ENCODE measurements around the gene SLC19A2. TPM values are rescaled to one million over a fixed set of nuclear protein-coding genes. Genes with fewer than 3 reads are reported as not detected.
"Not testable (repeated sequence)": the region's sequence is repeated elsewhere in the genome, so short reads cannot be mapped to it uniquely, and the experiment has no call there.

SLC19A2 gene
- total RNA-seq, 1 donor from 2014 or later: 12.2 TPM

- Mint-ChIP-seq H3K9me3 (no peaks in the 10 kb centered on the region), H3K36me3 (ENCODE audit: low read depth) (no peaks in the 10 kb centered on the region)
Observed at GRCh38 chr1:169507413-169507812, 21.7 kb upstream of the SLC19A2 start.

DNA sequence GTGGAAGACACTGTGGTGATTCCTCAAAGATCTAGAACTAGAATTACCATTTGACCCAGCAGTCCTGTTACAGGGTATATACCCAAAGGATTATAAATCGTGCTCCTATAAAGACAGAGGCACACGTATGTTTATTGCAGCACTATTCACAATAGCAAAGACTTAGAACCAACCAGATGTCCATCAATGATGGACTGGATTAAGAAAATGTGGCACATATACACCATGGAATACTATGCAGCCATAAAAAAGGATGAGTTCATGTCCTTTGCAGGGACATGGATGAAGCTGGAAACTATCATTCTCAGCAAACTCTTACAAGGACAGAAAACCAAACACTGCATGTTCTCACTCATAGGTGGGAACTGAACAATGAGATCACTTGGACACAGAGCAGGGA lies 17.9 kb upstream of the SLC19A2 start:
- not testable (repeated sequence) for H3K27me3 Mint-ChIP-seq (ENCODE audit: low read depth); H3K4me1 Mint-ChIP-seq; H3K9me3 Mint-ChIP-seq; H3K4me3 Mint-ChIP-seq; DNase-seq (ENCODE audit: low read depth, low spot score); H3K27ac Mint-ChIP-seq (ENCODE audit: unreplicated experiment); H3K36me3 Mint-ChIP-seq (ENCODE audit: low read depth)

More at GRCh38 chr1:169507413-169507812, 21.7 kb upstream of the SLC19A2 start:
- DNase-seq (ENCODE audit: low read depth, low spot score): no peak
- H3K4me3 Mint-ChIP-seq: no peak overlapping the region
- no peaks in the 10 kb centered on the region for H3K27me3 Mint-ChIP-seq (ENCODE audit: low read depth)
- H3K4me1 Mint-ChIP-seq: peaks cover 5% of the 10 kb centered on the region
- H3K27ac Mint-ChIP-seq (ENCODE audit: unreplicated experiment): no peak overlapping the region
- TF ChIP-seq CTCF (conservative IDR thresholded peaks at IDR 0.05): no peak

GRCh38 chr1:169499807-169500206 lies 14.1 kb upstream of the SLC19A2 start:
- H3K36me3 Mint-ChIP-seq (ENCODE audit: low read depth): no peaks in the 10 kb centered on the region
- no peak overlapping the region for H3K27ac Mint-ChIP-seq (ENCODE audit: unreplicated experiment)
- no peak for TF ChIP-seq CTCF (conservative IDR thresholded peaks at IDR 0.05)
- H3K4me1 Mint-ChIP-seq: no peaks in the 10 kb centered on the region
- H3K4me3 Mint-ChIP-seq: no peak overlapping the region
- DNase-seq (ENCODE audit: low read depth, low spot score): no peak
- H3K9me3 Mint-ChIP-seq: no peaks in the 10 kb centered on the region
- H3K27me3 Mint-ChIP-seq (ENCODE audit: low read depth): peaks cover 5% of the 10 kb centered on the region

DNA sequence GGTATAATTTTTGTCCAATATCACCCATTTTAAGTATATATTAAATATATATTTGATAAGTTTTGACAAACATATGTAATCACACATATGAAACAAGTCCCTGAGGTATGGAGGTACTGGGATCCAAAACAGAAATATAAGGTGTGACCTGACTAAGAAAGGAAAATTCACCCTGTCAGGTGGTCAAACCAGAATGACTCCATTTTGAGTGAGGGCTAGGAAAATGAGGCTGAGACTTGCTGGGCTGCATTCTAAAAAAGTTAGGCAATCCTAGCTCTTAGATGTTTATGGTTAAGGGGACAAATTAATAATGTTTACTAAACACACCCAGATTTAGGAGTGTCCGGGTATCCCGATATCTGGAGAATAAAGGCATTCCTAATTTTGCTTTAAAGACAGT lies 11.6 kb upstream of the SLC19A2 start:
- Mint-ChIP-seq H3K27ac (ENCODE audit: unreplicated experiment) (no peak overlapping the region), H3K4me3 (no peak overlapping the region), H3K36me3 (ENCODE audit: low read depth) (no peaks in the 10 kb centered on the region), H3K9me3 (no peaks in the 10 kb centered on the region), H3K4me1 (no peaks in the 10 kb centered on the region), H3K27me3 (ENCODE audit: low read depth) (peaks cover 5% of the 10 kb centered on the region)
- no peak for DNase-seq (ENCODE audit: low read depth, low spot score)
- no peak for TF ChIP-seq CTCF (conservative IDR thresholded peaks at IDR 0.05)

DNA sequence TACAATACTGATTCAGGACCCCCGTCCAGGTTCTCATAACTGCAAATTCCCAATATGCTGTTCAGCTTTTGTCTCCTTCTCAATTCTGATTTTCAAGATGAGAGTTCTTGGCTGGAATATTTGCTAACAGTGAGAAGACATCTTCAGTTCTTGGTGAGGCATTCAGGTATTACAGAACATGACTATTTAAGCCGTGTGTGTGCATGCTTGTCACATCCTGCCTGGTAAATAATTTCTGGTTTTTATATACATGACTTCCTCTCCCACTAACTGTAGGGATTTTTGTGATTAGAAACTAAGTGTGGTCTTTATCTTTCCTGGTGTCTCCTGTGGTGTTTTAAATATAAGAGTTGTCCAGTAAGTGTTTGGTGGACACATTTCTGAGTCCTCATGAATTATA lies 10.2 kb upstream of the SLC19A2 start:
- Mint-ChIP-seq H3K9me3 (no peaks in the 10 kb centered on the region), H3K36me3 (ENCODE audit: low read depth) (no peaks in the 10 kb centered on the region), H3K27ac (ENCODE audit: unreplicated experiment) (no peak overlapping the region), H3K27me3 (ENCODE audit: low read depth) (peaks cover 5% of the 10 kb centered on the region), H3K4me3 (no peak overlapping the region), H3K4me1 (no peaks in the 10 kb centered on the region)
- no peak for DNase-seq (ENCODE audit: low read depth, low spot score)
- TF ChIP-seq CTCF (conservative IDR thresholded peaks at IDR 0.05): no peak

DNA sequence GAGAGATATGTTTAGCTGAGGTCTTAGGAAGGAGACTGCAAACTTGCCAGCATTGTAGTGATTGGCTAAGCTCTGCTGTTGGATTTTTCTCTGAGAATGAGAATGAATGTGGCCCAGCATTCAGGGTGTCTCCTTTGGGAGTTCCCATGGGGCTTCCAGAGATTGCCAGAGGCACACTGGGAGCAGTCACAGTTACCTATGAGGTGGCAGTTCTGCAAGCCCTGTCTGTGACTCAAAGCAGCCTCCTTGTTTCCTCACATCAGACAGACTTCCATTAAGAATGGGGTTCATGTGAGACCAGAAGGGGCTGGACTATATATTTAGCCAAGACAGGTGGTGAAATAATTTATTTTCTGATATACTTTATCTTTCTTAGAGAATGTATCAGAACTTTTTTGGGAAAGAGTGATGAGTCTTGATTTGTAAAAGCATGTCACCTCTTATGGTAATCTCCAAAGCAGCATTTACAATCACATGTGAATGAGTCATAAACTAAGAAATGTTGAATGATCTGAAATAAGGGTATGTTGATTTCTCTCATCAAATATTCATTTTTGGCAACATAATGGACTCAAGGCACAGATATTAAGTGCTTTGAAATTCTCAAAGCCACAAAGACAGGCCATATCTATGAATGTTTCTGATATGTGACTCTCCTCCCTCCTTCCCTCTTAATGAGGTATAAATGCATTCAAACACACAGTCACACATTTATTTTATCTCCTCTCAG lies 9.5 kb upstream of the SLC19A2 start:
- Mint-ChIP-seq H3K36me3 (ENCODE audit: low read depth) (no peaks in the 10 kb centered on the region), H3K27me3 (ENCODE audit: low read depth) (peaks cover under 1% of the 10 kb centered on the region), H3K27ac (ENCODE audit: unreplicated experiment) (no peak overlapping the region), H3K4me3 (no peak overlapping the region), H3K4me1 (no peaks in the 10 kb centered on the region), H3K9me3 (no peaks in the 10 kb centered on the region)
- DNase-seq (ENCODE audit: low read depth, low spot score): no peak
- TF ChIP-seq CTCF (conservative IDR thresholded peaks at IDR 0.05): no peak

Measured in neural crest cell (in vitro differentiated cells).